Fibroblast of skin of right biceps (primary cell): ENCODE results near the gene LCN15.
A peak's percentile ranks its signal among the peaks of the same experiment; 100 is the strongest.

Source experiments
- DNase-seq: peaks from one replicate; pipeline ENCODE4 v3.0.0-alpha.2; 2013

Gene LCN15

GRCh38 chr9:136719195-136719880, 45.0 kb downstream of the LCN15 start:
- DNase-seq: no peak

- no peak for DNase-seq
Measured at GRCh38 chr9:136718345-136719194, 45.7 kb downstream of the LCN15 start.

- DNase-seq: no peak
Measured at GRCh38 chr9:136717399-136717798, 46.9 kb downstream of the LCN15 start.

- no peak for DNase-seq
Measured at GRCh38 chr9:136714893-136715274, 49.4 kb downstream of the LCN15 start.

- DNase-seq: no peak
Measured at GRCh38 chr9:136714096-136714892, 50.0 kb downstream of the LCN15 start.

- DNase-seq: no peak
Measured at GRCh38 chr9:136713550-136713949, 50.8 kb downstream of the LCN15 start.

- DNase-seq: no peak
Measured at GRCh38 chr9:136712690-136713544, 51.4 kb downstream of the LCN15 start.

- no peak for DNase-seq
Measured at GRCh38 chr9:136711751-136712689, 52.3 kb downstream of the LCN15 start, which contains the start of gene DIPK1B. Gene DIPK1B, plus strand, starts transcription at chr9:136712572. Its CDS starts 94 bp downstream, at chr9:136712666.

- peak; percentile 46 for DNase-seq
Measured at GRCh38 chr9:136711219-136711648, 53.1 kb downstream of the LCN15 start.

- no peak for DNase-seq
Measured at GRCh38 chr9:136710543-136710942, 53.8 kb downstream of the LCN15 start.
